ENCODE data around the gene SH3RF1. TPM values are rescaled to one million over a fixed set of nuclear protein-coding genes. Genes with fewer than 3 reads are reported as not detected.

SH3RF1 gene
- total RNA-seq, 1 donor from 2014 or later, result 8.8 TPM

DNA sequence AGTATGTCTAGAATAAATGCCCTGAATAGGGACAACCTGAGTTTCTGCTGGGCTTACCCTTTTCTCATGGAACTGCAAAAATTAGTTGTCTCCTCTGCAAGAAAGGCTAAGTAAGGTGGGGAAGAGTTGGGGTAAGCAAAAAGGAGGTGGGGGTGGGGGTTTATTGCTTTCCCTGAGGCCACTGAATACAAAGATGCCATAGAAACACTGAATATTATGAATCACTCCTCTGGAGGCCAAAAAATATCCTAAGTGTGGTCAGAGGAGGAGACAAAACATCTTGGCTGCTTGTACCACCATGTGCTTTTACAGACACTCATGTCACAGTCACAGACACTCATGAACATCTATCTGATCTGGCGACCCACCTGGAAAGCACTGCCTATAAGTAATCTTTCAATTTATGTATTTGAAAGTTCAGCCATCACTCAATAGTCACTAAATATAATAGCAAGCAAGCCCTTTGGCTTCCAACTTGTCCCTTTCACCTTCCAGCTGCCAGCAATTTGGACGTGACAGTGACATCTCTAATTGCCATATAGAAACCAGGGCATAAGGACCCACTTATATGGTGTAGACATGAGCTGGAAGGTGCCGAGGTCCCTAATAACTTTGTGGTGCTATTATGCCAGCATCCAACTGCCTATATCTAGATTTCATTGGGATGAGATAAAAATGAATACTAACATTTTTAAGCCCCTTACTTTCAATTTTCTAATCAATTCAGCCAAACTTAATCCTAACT is 138.0 kb downstream of the SH3RF1 start:
- DNase-seq (ENCODE audit: missing footprints) (no peak), ATAC-seq (peak; percentile 64)
- intact Hi-C loops (cut with DNase I), result loop anchor here (10.0 kb wide), 1 partner anchor 352 kb away; no protein-coding TSS in a partner anchor

DNA sequence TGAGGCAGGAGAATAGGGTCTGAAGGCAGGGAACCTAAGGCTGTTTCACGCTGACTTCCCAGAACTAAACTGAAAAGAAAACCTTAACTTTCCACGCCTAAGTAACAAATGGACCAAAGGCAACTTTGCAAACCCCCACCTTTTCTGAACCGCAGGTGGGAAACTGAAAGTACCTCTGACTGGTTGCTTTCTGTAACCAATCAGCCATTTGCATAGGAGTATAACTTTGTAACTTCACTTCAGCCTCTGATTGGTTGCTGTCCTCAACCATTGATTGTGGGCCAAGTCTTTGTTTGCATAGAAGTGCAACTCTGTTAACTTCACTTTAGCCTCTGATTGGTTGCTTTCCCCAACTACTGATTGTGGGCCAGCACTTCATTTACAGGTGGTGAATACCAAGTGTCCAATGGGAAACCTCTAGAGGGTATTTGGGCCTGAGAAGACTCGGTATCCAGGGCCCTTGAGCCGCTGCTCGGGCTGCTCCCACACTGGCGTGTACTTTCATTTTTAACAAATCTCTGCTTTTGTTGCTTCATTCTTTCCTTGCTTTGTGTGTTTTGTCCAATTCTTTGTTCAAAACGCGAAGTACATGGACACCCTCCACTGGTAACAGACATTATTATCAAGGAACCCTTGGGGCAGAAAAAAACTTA is 139.1 kb downstream of the SH3RF1 start:
- no peak for DNase-seq (ENCODE audit: missing footprints)
- intact Hi-C loops (cut with DNase I), result loop anchor here (10.0 kb wide), 1 partner anchor 353 kb away; no protein-coding TSS in a partner anchor
- no peak for ATAC-seq

DNA sequence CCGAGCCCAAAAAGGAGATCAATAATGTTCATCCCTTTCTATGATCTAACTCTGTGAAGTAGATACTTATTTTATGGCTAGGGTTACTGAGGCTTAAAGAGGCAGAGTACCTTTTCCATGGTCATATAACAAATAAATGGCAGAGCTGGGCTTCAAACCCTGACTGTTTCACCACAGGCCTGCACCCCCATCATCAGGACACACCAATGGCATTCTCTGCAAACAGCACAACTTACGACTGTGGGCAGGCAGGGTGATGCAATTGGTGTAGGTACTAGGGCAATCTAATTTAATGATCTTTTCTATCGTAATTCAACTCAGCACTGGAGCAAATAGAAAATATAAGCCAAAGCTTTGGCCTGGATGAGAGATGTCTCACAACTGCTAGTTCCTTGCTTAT is 141.9 kb downstream of the SH3RF1 start:
- intact Hi-C loops (cut with DNase I), result no loop called here
- ATAC-seq, result no peak
- no peak for DNase-seq (ENCODE audit: missing footprints)

DNA sequence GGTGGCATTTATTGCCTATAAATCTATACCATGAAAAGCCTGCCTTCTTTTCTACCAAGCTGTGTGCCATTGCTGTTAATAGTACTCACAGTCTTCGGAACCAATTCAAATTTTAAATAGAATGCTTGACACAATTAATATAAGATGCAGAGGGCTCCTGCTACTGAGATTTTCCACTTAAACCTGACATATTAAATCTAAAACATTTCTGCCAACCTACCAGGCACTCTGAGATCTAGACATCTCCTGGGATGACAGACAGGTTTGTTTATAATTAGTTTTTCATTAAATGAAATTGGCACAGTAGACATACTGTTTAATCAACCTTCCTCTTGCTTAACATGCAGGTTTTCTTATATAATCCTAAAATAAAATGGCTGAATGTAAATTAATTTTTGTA is 143.4 kb downstream of the SH3RF1 start:
- no peak for ATAC-seq
- intact Hi-C loops (cut with DNase I), result no loop called here

DNA sequence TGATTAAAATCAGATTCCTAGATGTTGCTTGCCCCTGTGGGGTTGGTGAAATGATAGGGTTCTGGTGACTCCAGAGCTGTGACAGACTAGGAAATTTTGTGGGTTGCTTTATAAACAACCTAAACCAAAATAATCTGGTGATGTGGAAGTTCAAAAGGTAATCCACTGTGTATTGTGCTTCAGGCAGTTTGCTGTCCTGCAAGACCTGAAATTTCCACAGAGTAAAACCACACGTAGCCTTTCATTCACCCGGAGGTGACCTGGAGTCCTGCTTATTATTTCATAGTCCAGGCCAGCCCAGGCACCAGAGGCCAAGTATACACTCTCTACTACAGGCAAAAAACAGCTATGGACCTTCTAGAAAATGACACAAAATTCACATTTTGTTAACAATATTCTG is 146.1 kb downstream of the SH3RF1 start:
- DNase-seq (ENCODE audit: missing footprints), result no peak
- ATAC-seq, result no peak
- intact Hi-C loops (cut with DNase I), result no loop called here

More for the DNA sequence above, 143.4 kb downstream of the SH3RF1 start:
- no peak for DNase-seq (ENCODE audit: missing footprints)

DNA sequence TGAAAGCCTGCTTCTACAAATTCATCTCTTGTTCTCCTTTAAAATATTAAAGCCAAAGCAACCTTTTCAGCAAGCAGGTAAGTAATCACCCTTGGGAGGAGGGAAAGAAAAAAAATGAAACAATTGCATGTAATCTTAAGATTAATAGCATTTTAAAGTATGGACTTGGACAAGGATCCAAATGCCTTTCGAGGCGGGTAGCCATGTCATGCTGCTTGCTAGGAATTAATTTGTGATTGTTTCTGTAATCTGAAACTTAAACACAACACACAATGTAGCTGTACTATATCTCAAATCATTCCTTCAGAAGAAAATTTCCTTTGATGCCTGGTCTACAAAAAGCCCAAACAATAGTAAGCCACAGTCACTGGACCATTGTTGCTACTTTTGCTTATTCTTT is 148.3 kb downstream of the SH3RF1 start:
- intact Hi-C loops (cut with DNase I), result no loop called here
- no peak for DNase-seq (ENCODE audit: missing footprints)
- no peak for ATAC-seq

DNA sequence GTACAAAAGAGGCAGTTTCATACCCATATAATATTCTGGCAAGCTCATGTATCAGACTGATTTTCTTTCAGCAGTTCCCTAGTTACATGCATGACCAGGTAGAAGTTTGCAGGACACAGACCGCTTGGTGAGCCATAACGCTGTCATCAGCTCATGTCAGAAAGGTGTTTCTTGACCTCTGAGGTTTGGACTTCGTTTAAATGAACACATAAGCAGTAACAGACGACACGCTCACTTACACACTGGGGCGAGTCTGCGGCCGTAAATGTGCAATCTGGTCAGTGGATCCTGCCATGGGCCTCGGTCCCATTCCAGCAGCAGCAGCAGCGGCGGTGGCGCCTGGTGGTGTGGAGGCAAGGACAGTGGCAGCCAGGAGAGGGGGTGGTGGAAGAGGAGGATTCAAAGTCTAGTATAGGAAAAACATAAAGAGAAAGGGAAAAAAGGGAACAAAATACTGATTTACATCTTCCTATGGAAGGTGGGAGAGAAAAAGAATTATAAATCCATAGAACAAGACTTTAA is 148.8 kb downstream of the SH3RF1 start:
- no peak for ATAC-seq
- DNase-seq (ENCODE audit: missing footprints), result no peak
- intact Hi-C loops (cut with DNase I), result no loop called here

DNA sequence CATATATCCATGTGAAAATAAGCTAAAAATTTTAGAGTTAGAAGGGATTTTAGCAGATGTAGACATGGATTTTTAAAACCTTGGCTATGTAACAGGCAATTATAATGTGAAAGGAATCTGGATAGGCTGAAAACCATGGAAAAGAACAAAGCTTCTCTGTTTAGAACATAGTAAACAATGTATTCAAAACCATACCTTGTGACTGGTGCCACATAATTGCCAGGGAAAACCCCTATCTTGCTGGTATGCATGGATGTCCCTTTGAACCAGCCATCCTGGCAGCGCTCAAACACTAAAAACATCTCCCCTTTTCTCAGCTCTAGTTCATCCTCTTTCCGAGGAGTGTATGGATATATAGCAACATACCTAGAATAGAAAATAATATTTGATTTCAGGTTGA is 150.1 kb downstream of the SH3RF1 start:
- no peak for ATAC-seq
- no peak for DNase-seq (ENCODE audit: missing footprints)
- intact Hi-C loops (cut with DNase I), result no loop called here

DNA sequence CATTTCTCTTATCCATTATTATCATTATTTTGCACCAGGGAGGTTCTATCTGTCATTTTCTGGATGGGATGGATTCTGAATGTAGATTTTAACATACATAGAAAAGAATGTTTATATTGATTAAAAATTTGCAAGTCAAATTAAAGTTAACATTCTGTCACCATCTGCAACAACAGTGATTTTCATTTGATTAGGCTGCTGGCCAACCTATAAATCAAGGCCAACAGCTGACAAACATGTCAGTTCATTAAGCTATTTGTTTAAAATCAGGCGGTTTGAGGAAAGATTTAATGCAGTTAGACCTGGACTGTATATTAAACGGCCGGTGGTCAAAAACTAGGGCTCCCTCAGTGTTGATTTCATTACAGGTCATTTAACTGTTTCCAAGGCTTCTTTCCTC is 151.2 kb downstream of the SH3RF1 start:
- DNase-seq (ENCODE audit: missing footprints) (no peak), ATAC-seq (no peak)
- intact Hi-C loops (cut with DNase I), result no loop called here

DNA sequence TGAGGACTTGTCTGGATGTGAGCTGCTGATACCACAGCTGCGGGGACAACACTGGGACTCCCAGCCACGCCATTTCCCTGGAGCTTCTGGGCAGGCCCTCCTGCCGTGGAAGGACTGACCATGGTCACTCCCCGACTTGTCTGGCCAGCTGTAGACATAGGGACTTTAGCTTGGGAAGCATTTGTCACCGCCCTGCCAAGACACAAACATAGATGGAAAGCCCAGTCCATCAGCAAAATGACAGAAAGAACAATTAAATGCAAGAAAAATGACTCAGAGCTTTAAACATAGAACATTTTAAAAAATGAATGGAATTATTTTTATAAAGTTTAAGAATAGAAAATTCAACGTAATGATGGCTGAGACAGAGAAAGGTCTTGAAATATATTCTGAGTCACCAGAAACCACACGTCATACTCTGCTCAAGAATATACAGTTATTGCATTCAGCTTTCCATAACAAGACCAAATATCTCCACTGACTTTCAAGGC is 153.1 kb downstream of the SH3RF1 start:
- ATAC-seq, result no peak
- intact Hi-C loops (cut with DNase I), result no loop called here
- DNase-seq (ENCODE audit: missing footprints), result no peak

DNA sequence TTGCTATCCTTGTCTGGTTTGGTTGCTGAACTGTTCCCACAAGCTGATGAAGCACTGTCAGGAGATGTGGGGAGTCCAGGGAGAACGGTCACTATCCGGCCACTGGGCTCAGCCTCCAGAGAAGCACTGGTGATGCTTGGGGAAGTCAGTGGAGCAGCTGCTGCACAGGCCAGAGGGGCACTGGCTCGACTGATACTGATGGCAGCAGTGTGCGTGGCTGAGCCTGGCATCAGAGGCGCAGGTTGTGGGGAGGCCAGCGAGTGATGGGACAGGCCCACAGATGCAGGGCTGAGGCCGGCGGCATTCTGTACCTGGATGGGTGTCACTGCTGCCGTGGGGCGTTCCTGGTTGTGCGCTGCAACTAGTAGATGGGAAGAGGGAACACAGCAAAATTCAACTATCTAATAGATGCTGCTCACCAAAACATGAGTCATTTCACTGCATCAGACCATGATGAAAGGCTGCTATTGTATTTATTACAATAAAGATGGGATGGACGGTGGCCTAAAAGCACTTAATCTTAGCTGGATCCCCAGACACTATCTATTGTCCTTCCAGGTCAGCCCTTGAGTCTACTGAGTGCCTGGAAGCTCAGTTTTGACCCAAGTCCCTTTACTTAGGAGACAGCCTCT is 154.4 kb downstream of the SH3RF1 start:
- intact Hi-C loops (cut with DNase I), result no loop called here
- DNase-seq (ENCODE audit: missing footprints) (no peak), ATAC-seq (no peak)

DNA sequence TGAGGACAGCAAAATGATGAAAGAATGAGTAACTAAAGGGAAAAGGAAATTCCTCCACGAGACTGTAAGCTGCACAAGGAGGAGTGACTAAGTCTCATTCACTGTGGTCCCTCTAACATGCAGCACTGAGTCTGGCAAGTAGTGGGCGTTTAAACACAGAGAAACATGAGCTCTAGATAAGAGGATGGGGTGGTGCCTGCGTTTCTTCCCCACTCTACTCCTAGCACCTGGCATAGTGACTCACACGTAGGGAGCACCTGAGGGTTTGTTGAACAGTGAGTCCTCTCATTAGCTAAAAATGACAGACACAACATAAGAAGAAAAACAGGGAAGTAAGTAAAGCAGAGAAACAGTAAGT is 154.9 kb downstream of the SH3RF1 start:
- intact Hi-C loops (cut with DNase I), result no loop called here
- DNase-seq (ENCODE audit: missing footprints) (no peak), ATAC-seq (no peak)

DNA sequence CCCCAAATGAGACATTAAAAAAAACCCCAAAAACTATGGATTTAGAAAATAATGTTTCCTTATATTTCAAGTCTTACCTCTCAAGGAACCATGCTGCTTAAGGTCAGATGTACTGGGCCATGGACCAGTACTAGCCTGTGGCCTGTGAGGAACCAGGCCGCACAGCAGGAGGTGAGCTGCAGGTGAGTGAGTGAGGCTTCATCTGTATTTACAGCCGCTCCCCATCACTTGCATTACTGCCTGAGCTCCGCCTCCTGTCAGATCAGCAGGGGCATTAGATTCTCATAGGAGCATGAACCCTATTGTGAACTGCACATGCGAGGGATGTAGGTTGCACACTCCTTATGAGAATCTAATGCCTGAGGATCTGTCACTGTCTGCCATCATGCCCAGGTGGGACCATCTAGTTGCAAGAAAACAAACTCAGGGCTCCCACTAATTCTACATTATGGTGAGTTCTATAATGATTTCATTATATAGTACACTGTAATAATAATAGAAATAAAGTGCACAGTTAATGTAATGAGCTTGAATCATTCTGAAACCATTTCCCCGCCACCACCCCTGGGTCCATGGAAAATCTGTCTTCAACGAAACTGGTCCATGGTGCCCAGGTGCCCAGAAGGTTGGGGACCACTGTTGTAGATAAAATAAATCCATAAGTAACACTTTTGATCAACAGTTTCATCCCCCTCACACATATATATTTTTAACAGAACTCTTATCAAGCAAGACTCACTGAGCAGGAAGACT is 155.4 kb downstream of the SH3RF1 start:
- no peak for DNase-seq (ENCODE audit: missing footprints)
- intact Hi-C loops (cut with DNase I), result no loop called here
- ATAC-seq, result no peak

DNA sequence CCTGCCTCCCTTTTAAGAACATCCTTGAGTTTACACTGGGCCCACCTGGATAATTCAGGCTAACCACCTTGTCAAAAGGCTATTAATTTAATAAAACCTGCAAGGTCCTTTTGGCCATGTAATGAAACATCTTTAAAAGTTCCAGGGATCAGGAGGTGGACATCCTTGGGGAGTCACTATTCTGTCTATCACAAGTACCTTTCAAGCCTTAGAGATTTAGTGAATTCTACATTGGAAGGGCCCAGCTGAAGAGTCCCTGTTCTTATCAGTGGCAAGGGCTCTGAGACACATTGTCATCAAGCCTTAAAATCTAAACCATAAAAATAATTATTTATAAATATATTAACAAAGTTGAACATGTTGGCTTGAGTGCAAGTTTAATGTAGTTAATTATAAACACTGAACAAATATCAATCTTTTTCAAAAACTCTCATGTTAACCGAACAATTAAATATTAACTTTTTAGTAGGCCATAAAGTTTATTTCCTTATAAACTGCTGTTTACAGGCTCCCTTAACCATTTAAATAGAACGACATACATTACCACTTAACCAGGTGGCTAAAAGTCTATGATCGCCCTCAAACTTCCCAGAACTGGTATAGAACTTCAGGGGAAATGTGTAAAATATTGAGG is 156.3 kb downstream of the SH3RF1 start:
- DNase-seq (ENCODE audit: missing footprints) (no peak), ATAC-seq (no peak)

DNA sequence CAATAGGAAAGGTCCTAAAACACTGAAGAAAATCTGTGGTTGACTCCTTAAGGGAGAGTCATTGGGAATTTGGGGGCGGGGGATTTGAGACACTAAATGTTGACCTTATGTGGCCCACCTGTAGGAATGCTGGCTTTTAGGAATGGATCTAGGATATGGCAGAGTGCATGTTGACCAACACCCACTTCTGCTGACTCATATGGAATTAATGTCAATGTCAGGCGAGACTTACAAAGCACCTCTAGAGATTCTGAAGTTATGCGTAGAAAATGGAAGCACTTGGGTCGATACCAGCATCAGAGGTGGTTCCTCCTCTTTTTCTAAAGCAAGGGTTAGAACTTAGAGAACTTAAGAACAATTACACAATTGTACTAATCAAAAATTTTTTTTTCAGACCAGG is 160.1 kb downstream of the SH3RF1 start:
- DNase-seq (ENCODE audit: missing footprints) (no peak), ATAC-seq (no peak)
- intact Hi-C loops (cut with DNase I), result no loop called here

More for the DNA sequence above, 156.3 kb downstream of the SH3RF1 start:
- intact Hi-C loops (cut with DNase I), result no loop called here

DNA sequence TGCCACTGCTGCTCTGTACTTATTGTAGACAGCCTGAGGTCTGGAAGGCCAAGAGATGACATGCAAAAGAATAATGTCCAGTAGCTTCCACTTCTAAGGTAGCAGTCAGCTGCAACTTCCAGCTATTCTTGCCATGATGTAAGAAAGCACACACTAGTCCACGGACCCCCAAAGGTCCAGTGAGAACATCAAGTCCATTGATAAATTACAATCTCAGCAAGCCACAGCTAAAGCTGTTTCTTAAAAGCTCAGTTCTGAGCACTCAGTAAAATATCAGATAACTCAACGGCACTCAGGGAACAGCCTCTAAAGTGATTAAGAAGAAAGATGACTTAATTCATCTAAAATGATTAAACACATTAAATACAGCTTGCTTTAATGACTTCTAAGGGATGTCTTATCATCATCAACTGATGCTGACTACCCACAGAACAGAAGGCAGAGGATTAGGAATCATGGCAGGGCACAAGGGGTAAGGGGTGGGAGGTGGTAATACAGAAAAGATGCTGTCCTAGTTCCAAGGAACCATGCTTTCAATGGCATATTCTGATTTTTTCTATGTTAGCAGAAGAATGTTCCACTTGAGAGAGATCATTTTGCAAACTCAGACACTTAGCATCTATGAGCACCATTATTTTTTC is 161.6 kb downstream of the SH3RF1 start:
- intact Hi-C loops (cut with DNase I), result no loop called here
- no peak for ATAC-seq

DNA sequence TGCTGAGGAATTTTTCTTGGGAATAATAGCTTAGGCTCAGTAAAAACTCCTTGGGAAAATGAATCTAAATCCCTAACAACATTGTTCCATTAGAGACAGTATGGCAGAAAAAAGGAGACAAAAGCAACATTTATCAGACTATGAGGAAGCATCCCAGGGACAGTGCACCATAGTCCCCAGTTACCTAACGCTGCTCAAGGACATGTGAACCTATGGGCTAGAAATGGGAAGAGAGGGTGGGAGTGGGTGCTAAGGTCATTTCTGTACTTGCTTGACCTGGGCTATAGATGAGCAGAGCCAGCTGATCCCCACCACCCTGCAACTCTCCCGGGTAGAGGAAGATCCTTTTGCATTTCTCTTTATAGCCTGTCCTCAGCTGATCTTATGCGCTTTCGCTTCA is 162.5 kb downstream of the SH3RF1 start:
- intact Hi-C loops (cut with DNase I), result no loop called here
- DNase-seq (ENCODE audit: missing footprints) (no peak), ATAC-seq (no peak)

More for the DNA sequence above, 161.6 kb downstream of the SH3RF1 start:
- no peak for DNase-seq (ENCODE audit: missing footprints)

DNA sequence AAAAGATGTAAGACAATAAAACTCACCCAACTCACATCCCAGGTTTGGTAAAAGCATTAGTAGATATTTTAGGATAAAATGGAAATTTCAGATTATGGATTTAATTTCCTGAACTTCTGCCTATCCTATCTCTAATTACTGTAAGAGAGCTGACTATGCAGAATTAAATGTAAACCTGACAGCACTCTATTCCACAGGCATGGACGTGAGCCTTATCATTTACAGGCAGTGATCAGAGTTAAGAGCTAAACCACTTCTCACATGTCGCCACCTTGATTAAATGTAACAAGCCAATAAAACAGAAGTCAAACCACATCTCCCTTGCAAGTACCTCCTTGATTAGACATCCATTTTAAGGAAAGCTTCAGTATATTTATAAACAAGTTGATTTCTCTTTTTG is 163.2 kb downstream of the SH3RF1 start:
- peak; percentile 48 for ATAC-seq
- no peak for DNase-seq (ENCODE audit: missing footprints)
- intact Hi-C loops (cut with DNase I), result no loop called here
